Measurements from ENCODE around the gene CFAP97. TPM values are rescaled to one million over a fixed set of nuclear protein-coding genes. Genes with fewer than 3 reads are reported as not detected.
A peak's percentile ranks its signal among the peaks of the same experiment; 100 is the strongest.
"Not testable (repeated sequence)": the region's sequence is repeated elsewhere in the genome, so short reads cannot be mapped to it uniquely, and the experiment has no call there.

CFAP97 gene
- total RNA-seq, 3 donors from 2014 or later = 36.8 to 44.4 (median 44.4) TPM

DNA sequence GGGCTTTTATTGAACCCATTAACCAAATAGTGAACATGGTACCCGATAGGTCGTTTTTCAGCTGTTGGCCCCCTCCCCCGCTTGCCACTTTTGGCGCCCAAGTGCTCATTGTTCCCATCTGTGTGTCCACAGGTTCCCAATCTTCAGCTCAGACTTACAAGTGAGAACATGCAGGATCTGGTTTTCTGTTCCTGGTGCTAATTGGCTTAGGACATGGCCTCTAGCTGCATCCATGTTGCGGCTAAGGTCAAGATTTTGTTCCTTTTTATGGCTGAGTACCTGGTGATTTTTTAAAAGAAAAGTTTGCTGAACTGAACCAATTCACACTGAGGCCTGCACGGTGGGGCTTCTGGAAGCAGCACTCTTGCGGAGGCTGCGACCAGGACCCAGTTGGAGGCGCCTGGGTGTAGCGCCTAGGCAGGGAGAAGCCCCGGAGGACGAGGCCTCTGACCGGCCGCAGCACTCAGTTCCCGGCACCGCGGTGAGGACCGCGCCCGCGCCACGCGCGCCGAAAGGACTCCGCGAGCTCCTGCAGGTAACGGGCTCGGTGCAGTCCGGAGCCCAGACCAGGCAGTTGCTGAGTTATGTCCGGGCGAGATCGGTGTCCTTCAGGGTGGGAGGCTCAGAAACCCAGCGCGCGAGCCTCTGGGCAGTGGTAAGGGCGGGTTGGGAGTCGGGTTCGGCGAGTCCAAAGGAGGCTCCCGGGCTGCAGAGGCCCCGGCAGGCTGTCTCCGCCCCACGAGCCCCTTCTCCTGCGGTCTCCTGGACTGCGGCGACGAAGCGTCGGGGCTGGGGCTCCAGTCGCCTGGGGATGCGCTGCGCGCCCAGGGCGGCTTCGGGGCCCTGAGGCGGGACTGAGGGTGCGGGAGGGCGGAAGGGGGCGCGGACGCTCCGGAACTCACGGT lies 76.5 kb downstream of the CFAP97 start:
- peaks cover 11% of the 10 kb centered on the region for H3K4me1 Mint-ChIP-seq (ENCODE audit: low read depth)
- ATAC-seq = peak; percentile 18 to 32

GRCh38 chr4:185124006-185124405 lies 79.8 kb downstream of the CFAP97 start:
- ATAC-seq = no peak
- Mint-ChIP-seq H3K27me3 (ENCODE audit: low read depth) (peaks cover 26% of the 10 kb centered on the region), H3K36me3 (ENCODE audit: insufficient read depth) (no peaks in the 10 kb centered on the region), H3K4me1 (ENCODE audit: low read depth) (peaks cover 9% of the 10 kb centered on the region), H3K9me3 (no peaks in the 10 kb centered on the region), H3K4me3 (no peak overlapping the region)
- no peak for DNase-seq

More for the DNA sequence above, 76.5 kb downstream of the CFAP97 start:
- no peak for DNase-seq
- Mint-ChIP-seq H3K4me3 (peak overlapping the region; percentile 75), H3K27me3 (ENCODE audit: low read depth) (peaks cover 31% of the 10 kb centered on the region), H3K9me3 (no peaks in the 10 kb centered on the region), H3K36me3 (ENCODE audit: insufficient read depth) (no peaks in the 10 kb centered on the region)

DNA sequence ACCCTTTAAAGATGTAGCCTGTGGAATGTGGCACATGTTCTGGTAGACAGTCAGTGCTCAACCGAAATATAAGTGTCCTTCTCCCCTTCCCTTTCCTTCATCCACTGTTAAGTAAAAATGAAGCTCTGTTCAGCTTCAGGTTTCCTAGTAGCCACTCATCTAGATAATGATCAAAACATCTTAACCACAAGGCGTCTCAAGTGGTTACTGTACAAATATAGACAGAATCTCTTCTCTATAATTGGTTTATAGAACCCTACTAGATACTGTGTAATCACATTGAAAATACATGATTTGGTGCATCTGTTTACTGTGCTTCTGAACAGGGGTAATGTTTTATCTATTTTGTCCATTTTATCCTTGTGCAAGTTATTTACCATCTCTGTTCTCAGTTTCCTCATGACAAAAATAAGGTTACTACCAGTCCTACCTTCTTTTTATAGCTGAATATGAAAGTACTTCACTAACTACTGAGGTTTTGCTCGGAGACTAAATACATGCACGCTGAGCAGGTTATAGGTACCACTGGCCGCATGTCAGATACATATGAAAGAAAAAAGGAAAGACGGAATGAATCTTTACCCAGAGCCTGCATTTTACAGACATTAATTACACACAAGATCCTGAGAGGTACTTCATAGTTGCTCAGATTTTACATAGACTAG lies 81.0 kb downstream of the CFAP97 start:
- Mint-ChIP-seq H3K36me3 (ENCODE audit: insufficient read depth) (no peaks in the 10 kb centered on the region), H3K4me3 (no peak overlapping the region), H3K4me1 (ENCODE audit: low read depth) (peaks cover 6% of the 10 kb centered on the region), H3K27me3 (ENCODE audit: low read depth) (peaks cover 22% of the 10 kb centered on the region), H3K9me3 (no peaks in the 10 kb centered on the region)
- DNase-seq (no peak), ATAC-seq (no peak)

GRCh38 chr4:185120631-185120946 lies 83.2 kb downstream of the CFAP97 start:
- Mint-ChIP-seq H3K27me3 (ENCODE audit: low read depth) (peaks cover 12% of the 10 kb centered on the region), H3K9me3 (no peaks in the 10 kb centered on the region), H3K4me1 (ENCODE audit: low read depth) (peaks cover 6% of the 10 kb centered on the region), H3K4me3 (no peak overlapping the region), H3K36me3 (ENCODE audit: insufficient read depth) (no peaks in the 10 kb centered on the region)
- no peak for DNase-seq
- ATAC-seq = no peak

- Mint-ChIP-seq H3K4me3 (no peak overlapping the region), H3K4me1 (ENCODE audit: low read depth) (peaks cover 6% of the 10 kb centered on the region), H3K36me3 (ENCODE audit: insufficient read depth) (no peaks in the 10 kb centered on the region), H3K9me3 (no peaks in the 10 kb centered on the region), H3K27me3 (ENCODE audit: low read depth) (peaks cover 12% of the 10 kb centered on the region)
- DNase-seq (no peak), ATAC-seq (no peak)
Measured at GRCh38 chr4:185119927-185120630, 83.7 kb downstream of the CFAP97 start.

- not testable (repeated sequence) for H3K9me3 Mint-ChIP-seq; ATAC-seq; H3K4me3 Mint-ChIP-seq; DNase-seq; H3K36me3 Mint-ChIP-seq (ENCODE audit: insufficient read depth); H3K4me1 Mint-ChIP-seq (ENCODE audit: low read depth)
- peaks cover 13% of the 10 kb centered on the region for H3K27me3 Mint-ChIP-seq (ENCODE audit: low read depth)
Measured at GRCh38 chr4:185119467-185119866, 84.3 kb downstream of the CFAP97 start.

- no peak for ATAC-seq
- H3K4me3 Mint-ChIP-seq = no peak overlapping the region
- H3K9me3 Mint-ChIP-seq = no peaks in the 10 kb centered on the region
- no peak for DNase-seq
- H3K4me1 Mint-ChIP-seq (ENCODE audit: low read depth) = peaks cover 6% of the 10 kb centered on the region
- H3K36me3 Mint-ChIP-seq (ENCODE audit: insufficient read depth) = no peaks in the 10 kb centered on the region
- peaks cover 15% of the 10 kb centered on the region for H3K27me3 Mint-ChIP-seq (ENCODE audit: low read depth)
Measured at GRCh38 chr4:185118876-185119275, 84.9 kb downstream of the CFAP97 start.

- Mint-ChIP-seq H3K4me1 (ENCODE audit: low read depth) (no peaks in the 10 kb centered on the region), H3K27me3 (ENCODE audit: low read depth) (peaks cover 15% of the 10 kb centered on the region), H3K4me3 (no peak overlapping the region), H3K36me3 (ENCODE audit: insufficient read depth) (no peaks in the 10 kb centered on the region), H3K9me3 (no peaks in the 10 kb centered on the region)
- ATAC-seq (no peak), DNase-seq (no peak)
Measured at GRCh38 chr4:185117300-185117934, 86.4 kb downstream of the CFAP97 start.

GRCh38 chr4:185115827-185116232 lies 88.0 kb downstream of the CFAP97 start:
- Mint-ChIP-seq H3K36me3 (ENCODE audit: insufficient read depth) (no peaks in the 10 kb centered on the region), H3K4me3 (no peak overlapping the region), H3K27me3 (ENCODE audit: low read depth) (peaks cover 15% of the 10 kb centered on the region), H3K9me3 (no peaks in the 10 kb centered on the region), H3K4me1 (ENCODE audit: low read depth) (no peaks in the 10 kb centered on the region)
- DNase-seq = no peak
- no peak for ATAC-seq

- ATAC-seq = no peak
- no peak for DNase-seq
- Mint-ChIP-seq H3K27me3 (ENCODE audit: low read depth) (peaks cover 17% of the 10 kb centered on the region), H3K9me3 (no peaks in the 10 kb centered on the region), H3K4me3 (no peak overlapping the region), H3K4me1 (ENCODE audit: low read depth) (no peaks in the 10 kb centered on the region), H3K36me3 (ENCODE audit: insufficient read depth) (no peaks in the 10 kb centered on the region)
Measured at GRCh38 chr4:185113340-185113739, 90.5 kb downstream of the CFAP97 start.

- no peaks in the 10 kb centered on the region for H3K9me3 Mint-ChIP-seq
- ATAC-seq (no peak), DNase-seq (no peak)
- no peak overlapping the region for H3K4me3 Mint-ChIP-seq
- no peaks in the 10 kb centered on the region for H3K4me1 Mint-ChIP-seq (ENCODE audit: low read depth)
- H3K27me3 Mint-ChIP-seq (ENCODE audit: low read depth) = peaks cover 23% of the 10 kb centered on the region
- no peaks in the 10 kb centered on the region for H3K36me3 Mint-ChIP-seq (ENCODE audit: insufficient read depth)
Measured at GRCh38 chr4:185112104-185112503, 91.7 kb downstream of the CFAP97 start.

GRCh38 chr4:185110375-185110823 lies 93.4 kb downstream of the CFAP97 start:
- Mint-ChIP-seq H3K4me1 (ENCODE audit: low read depth) (no peaks in the 10 kb centered on the region), H3K36me3 (ENCODE audit: insufficient read depth) (no peaks in the 10 kb centered on the region), H3K27me3 (ENCODE audit: low read depth) (peaks cover 19% of the 10 kb centered on the region), H3K9me3 (no peaks in the 10 kb centered on the region), H3K4me3 (no peak overlapping the region)
- ATAC-seq = no peak
- DNase-seq = no peak

DNA sequence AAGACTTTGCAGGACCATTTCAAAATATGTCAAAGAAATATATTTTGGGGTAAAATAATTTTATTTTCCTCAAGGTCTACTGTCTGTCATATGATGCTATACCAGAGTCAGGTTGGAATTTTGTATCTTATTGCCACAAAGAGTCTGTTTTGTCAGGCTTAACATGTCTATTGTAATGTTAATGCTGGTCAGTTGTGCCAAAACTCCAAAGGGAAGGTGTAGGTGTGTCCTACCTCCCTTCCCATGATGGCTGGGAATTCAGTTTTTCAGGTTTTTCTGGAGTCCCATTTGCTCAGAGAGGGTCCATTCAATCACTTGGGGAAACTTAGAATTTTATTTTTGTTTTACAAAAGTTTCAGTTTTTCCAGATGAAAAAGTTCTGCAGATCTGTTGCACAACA lies 94.1 kb downstream of the CFAP97 start:
- Mint-ChIP-seq H3K9me3 (no peaks in the 10 kb centered on the region), H3K27me3 (ENCODE audit: low read depth) (peaks cover 19% of the 10 kb centered on the region), H3K36me3 (ENCODE audit: insufficient read depth) (no peaks in the 10 kb centered on the region), H3K4me1 (ENCODE audit: low read depth) (no peaks in the 10 kb centered on the region), H3K4me3 (no peak overlapping the region)
- ATAC-seq = no peak
- no peak for DNase-seq
